Lung (tissue), 12 donors: Measurements from ENCODE around the gene RSRP1. TPM values are rescaled to one million over a fixed set of nuclear protein-coding genes. Genes with fewer than 3 reads are reported as not detected.

ENCODE experiments used
- ATAC-seq: fragments of 200-7000 bp; cut with Tn5 transposase; one replicate; pipeline ENCODE4 v1.9.1; 2020; ENCODE audit warnings: moderate number of reproducible peaks; ENCODE audit not compliant: insufficient read depth, low FRiP score
- DNase-seq, 3 donors: peaks; one replicate each; pipeline ENCODE4 v3.0.0-alpha.2; 2013 to 2017
- H3K27ac ChIP-seq, 2 donors: one replicate each; pipeline ENCODE4 v1.5.1; 2013; ENCODE audit warnings: mild to moderate bottlenecking in 2 of 2, moderate library complexity in 2 of 2, control low read depth in 1 of 2, inconsistent platforms in 1 of 2, low read depth in 1 of 2, low read length in 1 of 2
- H3K27me3 ChIP-seq, 3 donors: one replicate each; pipeline ENCODE4 v1.5.1; 2013; ENCODE audit warnings: low read length in 2 of 3; ENCODE audit not compliant: control insufficient read depth in 3 of 3, insufficient read depth in 3 of 3
- H3K36me3 ChIP-seq, 4 donors: one replicate each; pipeline ENCODE4 v1.5.1; 2013; ENCODE audit warnings: low read length in 4 of 4, mild to moderate bottlenecking in 1 of 4, moderate library complexity in 1 of 4; ENCODE audit not compliant: control insufficient read depth in 4 of 4, insufficient read depth in 4 of 4
- H3K4me1 ChIP-seq, 5 donors: one replicate each; pipeline ENCODE4 v1.5.1; 2013; ENCODE audit warnings: low read length in 5 of 5, mild to moderate bottlenecking in 2 of 5, moderate library complexity in 1 of 5; ENCODE audit not compliant: control insufficient read depth in 5 of 5, insufficient read depth in 5 of 5
- H3K4me3 ChIP-seq: one replicate; pipeline ENCODE4 v1.5.1; 2013; ENCODE audit warnings: mild to moderate bottlenecking, control low read depth, moderate library complexity
- H3K9ac ChIP-seq, 2 donors: one replicate each; pipeline ENCODE4 v1.5.1; 2013; ENCODE audit warnings: low read length in 2 of 2, control low read depth in 1 of 2; ENCODE audit not compliant: insufficient read depth in 1 of 2
- H3K9me3 ChIP-seq, 4 donors: one replicate each; pipeline ENCODE4 v1.5.1; 2013; ENCODE audit warnings: low read length in 3 of 4, mild to moderate bottlenecking in 1 of 4, moderate library complexity in 1 of 4; ENCODE audit not compliant: control insufficient read depth in 4 of 4, insufficient read depth in 3 of 4
- WGBS, 2 donors: extraction: QIAGEN DNeasy Blood & Tissue Kit; methylation state at CpG; one replicate each; pipeline ENCODE4 v1.1.7; 2013; 5-methylcytosine and 5-hydroxymethylcytosine counted together
- polyA plus RNA-seq, 2 donors: library from polyadenylated mRNA; stranded (reverse); fragments of 200-250 nt; gene quantifications; one replicate each; pipeline ENCODE4 v1.2.1, GENCODE V29; 2013
- total RNA-seq, 2 donors: library from RNA; depleted of rRNA in 1 of 2; stranded (reverse); fragments of >200 nt in 1 of 2; gene quantifications; one replicate each; pipeline ENCODE4 v1.2.1, GENCODE V29; 2014 to 2021
- TF ChIP-seq, protein P1 (sequence below): IDR thresholded peaks from 2 replicates; pipeline ENCODE4 v1.5.1; 2012; ENCODE audit warnings: mild to moderate bottlenecking; ENCODE audit errors: control extremely low read depth, extremely low read depth
- donor health status: control.
- donor health status: control.
- donor health status: Bipolar disorder and iron deficiency.
- donor health status: healthy.
- donor health status: DM: yes; HTN: yes; CAD: no.

RSRP1 gene
- total and polyA plus RNA-seq, 4 donors: 72.6 to 364 (median 157) TPM

DNA sequence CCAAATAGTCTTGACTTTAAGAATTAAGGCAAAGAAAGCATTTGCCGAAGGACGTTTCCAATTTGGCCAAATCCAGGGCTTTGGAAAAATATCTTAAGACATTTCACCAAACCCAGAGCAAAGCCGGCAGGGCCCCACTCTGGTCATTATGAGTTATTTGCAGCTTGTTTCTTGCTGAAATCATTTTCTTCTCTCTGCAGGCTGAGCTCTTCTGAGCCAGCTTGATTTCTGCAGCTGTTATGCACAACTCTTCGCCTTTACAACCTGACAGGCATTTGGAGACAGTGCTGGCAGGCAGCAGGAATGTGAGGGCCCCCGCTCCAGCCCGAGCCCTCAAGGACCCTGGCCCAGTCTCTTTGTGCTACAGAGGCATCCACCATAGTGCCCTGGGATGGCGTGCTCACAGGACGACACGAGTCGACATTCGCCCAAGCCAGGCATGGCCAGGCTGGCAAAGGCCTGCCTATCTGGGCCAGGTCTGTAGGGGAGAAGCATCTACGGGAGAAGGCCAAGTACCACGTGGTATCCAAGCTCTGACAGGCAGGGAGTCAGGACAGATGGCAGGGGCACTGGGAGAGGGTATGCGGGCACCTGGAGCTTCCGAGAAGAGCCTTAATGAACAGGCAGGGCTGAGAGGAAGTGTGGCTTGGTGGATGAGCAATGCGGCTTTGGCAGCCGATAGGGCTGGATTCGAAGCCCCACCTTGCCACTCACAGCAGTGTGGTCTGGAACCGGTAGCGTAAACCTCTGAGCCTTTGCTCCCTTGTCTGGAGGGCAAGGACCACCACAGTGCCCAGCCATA is 47.2 kb downstream of the RSRP1 start:
- no peak overlapping the region for H3K27ac ChIP-seq
- no peak for ATAC-seq

DNA sequence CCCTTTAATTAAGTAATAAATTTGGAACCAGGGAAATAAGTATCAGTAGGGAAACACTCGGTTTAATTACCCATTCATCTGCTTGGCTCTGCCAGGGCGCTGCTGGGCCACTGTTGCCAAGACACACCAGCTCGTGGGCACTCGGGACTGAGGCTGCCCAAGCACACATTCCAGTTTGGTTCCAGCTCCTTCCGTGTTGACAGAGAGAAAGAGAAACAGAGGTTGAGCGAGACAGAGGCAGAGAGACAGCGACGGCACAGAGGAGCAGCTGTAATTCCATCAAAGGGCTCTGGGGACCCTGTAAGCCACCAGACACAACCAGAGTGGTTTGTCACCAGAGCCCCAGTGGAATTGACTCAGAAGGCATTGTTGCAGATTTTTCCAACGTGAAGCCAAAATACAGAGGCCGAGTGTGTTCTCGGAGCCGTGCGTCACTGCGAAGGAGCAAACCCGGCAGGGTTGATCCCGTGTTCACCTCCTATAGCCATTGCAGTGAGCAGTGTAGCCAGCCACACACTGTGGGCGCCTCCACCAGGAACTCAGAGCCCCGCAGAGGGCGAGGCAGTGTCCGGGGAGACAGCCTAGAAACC is 48.5 kb downstream of the RSRP1 start:
- Histone ChIP-seq H3K4me3 (no peak overlapping the region), H3K27ac (no peak overlapping the region), H3K9ac (peak overlapping the region in 1 of 2 donors; percentile 2), H3K36me3 (no peaks in the 10 kb centered on the region), H3K9me3 (no peaks in the 10 kb centered on the region), H3K4me1 (peaks cover 0 to 37% (median 9%) of the 10 kb centered on the region in 5 donors), H3K27me3 (no peaks in the 10 kb centered on the region)
- WGBS, 2 donors: 66 to 72% methylated on average over 20 of the region's 20 CpGs
- DNase-seq: peak; percentile 25 to 53 (median 49)
- TF ChIP-seq, protein P1, sequence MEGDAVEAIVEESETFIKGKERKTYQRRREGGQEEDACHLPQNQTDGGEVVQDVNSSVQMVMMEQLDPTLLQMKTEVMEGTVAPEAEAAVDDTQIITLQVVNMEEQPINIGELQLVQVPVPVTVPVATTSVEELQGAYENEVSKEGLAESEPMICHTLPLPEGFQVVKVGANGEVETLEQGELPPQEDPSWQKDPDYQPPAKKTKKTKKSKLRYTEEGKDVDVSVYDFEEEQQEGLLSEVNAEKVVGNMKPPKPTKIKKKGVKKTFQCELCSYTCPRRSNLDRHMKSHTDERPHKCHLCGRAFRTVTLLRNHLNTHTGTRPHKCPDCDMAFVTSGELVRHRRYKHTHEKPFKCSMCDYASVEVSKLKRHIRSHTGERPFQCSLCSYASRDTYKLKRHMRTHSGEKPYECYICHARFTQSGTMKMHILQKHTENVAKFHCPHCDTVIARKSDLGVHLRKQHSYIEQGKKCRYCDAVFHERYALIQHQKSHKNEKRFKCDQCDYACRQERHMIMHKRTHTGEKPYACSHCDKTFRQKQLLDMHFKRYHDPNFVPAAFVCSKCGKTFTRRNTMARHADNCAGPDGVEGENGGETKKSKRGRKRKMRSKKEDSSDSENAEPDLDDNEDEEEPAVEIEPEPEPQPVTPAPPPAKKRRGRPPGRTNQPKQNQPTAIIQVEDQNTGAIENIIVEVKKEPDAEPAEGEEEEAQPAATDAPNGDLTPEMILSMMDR: no peak
- no peak for ATAC-seq

More for the DNA sequence above, 47.2 kb downstream of the RSRP1 start:
- peaks cover 0 to 38% (median 10%) of the 10 kb centered on the region in 5 donors for H3K4me1 ChIP-seq
- TF ChIP-seq, protein P1: no peak
- no peak overlapping the region for H3K4me3 ChIP-seq
- DNase-seq: peak; percentile 87 to 94 (median 92)
- H3K36me3 ChIP-seq: no peaks in the 10 kb centered on the region
- H3K27me3 ChIP-seq: no peaks in the 10 kb centered on the region
- H3K9me3 ChIP-seq: no peaks in the 10 kb centered on the region
- no peak overlapping the region for H3K9ac ChIP-seq
- WGBS, 2 donors: 80 to 86% methylated on average over 20 of the region's 20 CpGs

DNA sequence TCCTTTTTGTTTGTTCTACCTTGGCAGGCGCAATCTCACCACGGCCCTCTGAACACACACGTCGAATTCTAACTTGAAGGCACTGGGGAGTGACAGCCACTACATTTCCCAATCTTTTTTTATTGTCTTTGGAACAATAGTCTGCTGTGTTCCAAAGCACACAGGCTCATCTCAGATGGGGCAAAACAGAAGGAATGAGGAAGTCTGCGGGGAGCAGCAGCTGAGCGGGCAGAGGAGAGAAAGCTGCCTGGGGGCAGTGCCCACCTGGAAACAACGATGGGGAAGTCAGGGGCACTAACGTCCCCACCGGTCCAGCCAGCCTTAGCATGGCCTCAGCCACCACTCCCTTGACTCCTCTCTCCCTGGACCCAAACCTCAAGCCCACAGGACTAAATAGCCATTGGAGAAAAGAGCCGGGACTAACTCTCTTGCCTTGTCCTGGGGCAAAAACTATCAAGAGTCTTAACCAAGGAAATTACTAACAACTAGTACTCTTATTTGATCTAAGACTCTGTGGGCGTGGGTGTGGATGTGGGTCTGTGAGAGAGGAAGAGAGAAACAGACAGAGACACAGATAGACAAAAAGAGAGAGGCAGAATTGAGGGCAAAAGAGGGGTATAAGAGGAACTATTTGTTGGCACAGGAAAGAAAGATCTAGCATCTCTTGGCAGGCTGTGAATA is 49.1 kb downstream of the RSRP1 start:
- Histone ChIP-seq H3K36me3 (no peaks in the 10 kb centered on the region), H3K4me1 (peaks cover 0 to 37% (median 9%) of the 10 kb centered on the region in 5 donors), H3K4me3 (no peak overlapping the region), H3K9ac (no peak overlapping the region), H3K9me3 (no peaks in the 10 kb centered on the region), H3K27me3 (no peaks in the 10 kb centered on the region), H3K27ac (no peak overlapping the region)
- 33 to 39% methylated on average over 11 of the region's 11 CpGs for WGBS, 2 donors
- DNase-seq: peak in 1 of 3 donors; percentile 8
- no peak for ATAC-seq
- TF ChIP-seq, protein P1: no peak
